Right lobe of liver (tissue), 6 donors: ENCODE data around the gene STK11. TPM values are rescaled to one million over a fixed set of nuclear protein-coding genes. Genes with fewer than 3 reads are reported as not detected.

Source experiments
- ATAC-seq, 4 donors: fragments of 200-7000 bp; cut with Tn5 transposase; one replicate each; pipeline ENCODE4 v1.9.1; 2020; ENCODE audit warnings: mild to moderate bottlenecking in 4 of 4, moderate library complexity in 4 of 4
- DNase-seq, 3 donors: peaks; one replicate each; pipeline ENCODE4 v3.0.0-alpha.2; 2020
- H3K27ac ChIP-seq, 3 donors: fragments of 200-600 bp; one replicate each; pipeline ENCODE4 v1.8.0; 2022
- H3K27me3 ChIP-seq, 2 donors: fragments of 200-600 bp; one replicate each; pipeline ENCODE4 v1.8.0; 2022
- H3K36me3 ChIP-seq, 4 donors: fragments of 200-600 bp; sonication (generic) in 1 of 4; one replicate each; pipeline versions ENCODE4 v1.5.1 to v1.8.0; 2017 to 2022; ENCODE audit warnings: control low read depth in 1 of 4
- H3K4me1 ChIP-seq, 4 donors: fragments of 200-600 bp; sonication (generic) in 1 of 4; one replicate each; pipeline versions ENCODE4 v1.5.1 to v1.8.0; 2017 to 2022; ENCODE audit warnings: control low read depth in 1 of 4
- H3K4me3 ChIP-seq, 3 donors: fragments of 200-600 bp; one replicate each; pipeline ENCODE4 v1.8.0; 2022
- H3K9me3 ChIP-seq, 4 donors: fragments of 200-600 bp; sonication (generic) in 1 of 4; one replicate each; pipeline versions ENCODE4 v1.5.1 to v1.8.0; 2017 to 2022; ENCODE audit warnings: control low read depth in 1 of 4
- POLR2A ChIP-seq: fragments of 450-650 bp; IDR thresholded peaks from one replicate; pipeline ENCODE4 v1.6.1; 2017; ENCODE audit warnings: antibody characterized with exemption, mild to moderate bottlenecking
- WGBS: methylation state at CpG from one replicate; pipeline ENCODE4 v1.1.6; 2018; ENCODE audit warnings: low coverage, low lambda C conversion rate; ENCODE audit not compliant: insufficient coverage; ENCODE audit errors: missing lambda C conversion rate; 5-methylcytosine and 5-hydroxymethylcytosine counted together
- intact Hi-C, 2 donors: fragments of 100-400 bp; cut with DNase I; formaldehyde crosslinking; loops; one replicate each; pipeline versions ENCODE4 v1.11.2 to v1.14.1; 2022
- total RNA-seq, 6 experiments: library from RNA; depleted of rRNA in 2 of 6; stranded (reverse); fragments of >200 nt in 2 of 6; fragmentation: NEBNext Ultra II Directional in 3 of 6; extraction: Animal tissue kit (Norgen Biotek cat#: 25700) in 3 of 6; gene quantifications; one replicate each; pipeline versions ENCODE4 v1.1.0 to v1.2.4, GENCODE V29; 2016 to 2023
- TF ChIP-seq, protein P1 (sequence below), 4 donors: fragments of 200-600 bp in 3 of 4; fragments of 450-650 bp in 1 of 4; IDR thresholded peaks; one replicate each; pipeline versions ENCODE4 v1.5.1 to v1.8.0; 2016 to 2022; ENCODE audit warnings: antibody characterized with exemption in 4 of 4, mild to moderate bottlenecking in 2 of 4
- donor health status: DM: no; HTN: yes; CAD: no.
- donor health status: DM: no; HTN: no; CAD: no.
- donor health status: DM: no; HTN: no; CAD: no.
- donor health status: DM: no; HTN: yes; CAD: no.
- donor health status: DM: no; HTN: yes; CAD: no.

STK11 gene
- total RNA-seq, 6 experiments from 2014 or later = 23.8 to 34.0 (median 29.5) TPM

DNA sequence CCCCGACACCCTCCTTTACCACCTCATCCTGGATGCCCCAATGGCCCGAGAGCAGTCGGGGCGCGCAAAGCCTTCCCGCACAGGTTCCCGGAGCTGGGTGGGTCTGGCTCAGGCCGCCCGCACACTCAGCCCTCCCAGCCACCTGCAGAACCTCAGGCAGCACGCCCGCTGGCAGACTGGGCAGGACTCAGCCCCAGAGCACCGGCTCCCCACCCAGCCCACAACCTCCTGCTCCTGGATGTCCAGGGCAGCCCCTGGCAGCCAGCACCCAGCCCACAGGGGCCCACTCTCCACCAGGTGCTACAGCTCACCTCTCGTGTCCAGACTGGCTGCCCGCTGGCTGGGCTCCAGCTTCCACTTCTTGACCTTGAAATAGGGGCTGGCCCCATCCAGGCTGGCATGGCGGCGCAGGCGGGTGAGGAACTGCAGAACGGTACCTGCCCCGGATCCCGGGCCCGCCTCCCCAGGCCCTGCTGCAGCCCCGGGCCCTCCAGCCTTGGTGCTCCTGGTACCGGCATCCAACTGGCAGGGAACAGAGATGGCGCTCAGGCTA, 27.6 kb downstream of the STK11 start:
- H3K36me3 ChIP-seq = no peaks in the 10 kb centered on the region
- H3K27ac ChIP-seq = no peak overlapping the region
- H3K4me3 ChIP-seq = no peak overlapping the region
- DNase-seq (no peak), ATAC-seq (no peak)
- H3K9me3 ChIP-seq = no peaks in the 10 kb centered on the region
- TF ChIP-seq, protein P1, sequence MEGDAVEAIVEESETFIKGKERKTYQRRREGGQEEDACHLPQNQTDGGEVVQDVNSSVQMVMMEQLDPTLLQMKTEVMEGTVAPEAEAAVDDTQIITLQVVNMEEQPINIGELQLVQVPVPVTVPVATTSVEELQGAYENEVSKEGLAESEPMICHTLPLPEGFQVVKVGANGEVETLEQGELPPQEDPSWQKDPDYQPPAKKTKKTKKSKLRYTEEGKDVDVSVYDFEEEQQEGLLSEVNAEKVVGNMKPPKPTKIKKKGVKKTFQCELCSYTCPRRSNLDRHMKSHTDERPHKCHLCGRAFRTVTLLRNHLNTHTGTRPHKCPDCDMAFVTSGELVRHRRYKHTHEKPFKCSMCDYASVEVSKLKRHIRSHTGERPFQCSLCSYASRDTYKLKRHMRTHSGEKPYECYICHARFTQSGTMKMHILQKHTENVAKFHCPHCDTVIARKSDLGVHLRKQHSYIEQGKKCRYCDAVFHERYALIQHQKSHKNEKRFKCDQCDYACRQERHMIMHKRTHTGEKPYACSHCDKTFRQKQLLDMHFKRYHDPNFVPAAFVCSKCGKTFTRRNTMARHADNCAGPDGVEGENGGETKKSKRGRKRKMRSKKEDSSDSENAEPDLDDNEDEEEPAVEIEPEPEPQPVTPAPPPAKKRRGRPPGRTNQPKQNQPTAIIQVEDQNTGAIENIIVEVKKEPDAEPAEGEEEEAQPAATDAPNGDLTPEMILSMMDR (IDR thresholded peaks at IDR 0.05) = no peak
- no peak for TF ChIP-seq POLR2A
- H3K4me1 ChIP-seq = peaks cover 0 to 7% (median 0%) of the 10 kb centered on the region in 4 donors
- H3K27me3 ChIP-seq = no peaks in the 10 kb centered on the region
- WGBS = no CpG with 5 or more reads among the region's 24 CpGs
- intact Hi-C loops = no loop called here

DNA sequence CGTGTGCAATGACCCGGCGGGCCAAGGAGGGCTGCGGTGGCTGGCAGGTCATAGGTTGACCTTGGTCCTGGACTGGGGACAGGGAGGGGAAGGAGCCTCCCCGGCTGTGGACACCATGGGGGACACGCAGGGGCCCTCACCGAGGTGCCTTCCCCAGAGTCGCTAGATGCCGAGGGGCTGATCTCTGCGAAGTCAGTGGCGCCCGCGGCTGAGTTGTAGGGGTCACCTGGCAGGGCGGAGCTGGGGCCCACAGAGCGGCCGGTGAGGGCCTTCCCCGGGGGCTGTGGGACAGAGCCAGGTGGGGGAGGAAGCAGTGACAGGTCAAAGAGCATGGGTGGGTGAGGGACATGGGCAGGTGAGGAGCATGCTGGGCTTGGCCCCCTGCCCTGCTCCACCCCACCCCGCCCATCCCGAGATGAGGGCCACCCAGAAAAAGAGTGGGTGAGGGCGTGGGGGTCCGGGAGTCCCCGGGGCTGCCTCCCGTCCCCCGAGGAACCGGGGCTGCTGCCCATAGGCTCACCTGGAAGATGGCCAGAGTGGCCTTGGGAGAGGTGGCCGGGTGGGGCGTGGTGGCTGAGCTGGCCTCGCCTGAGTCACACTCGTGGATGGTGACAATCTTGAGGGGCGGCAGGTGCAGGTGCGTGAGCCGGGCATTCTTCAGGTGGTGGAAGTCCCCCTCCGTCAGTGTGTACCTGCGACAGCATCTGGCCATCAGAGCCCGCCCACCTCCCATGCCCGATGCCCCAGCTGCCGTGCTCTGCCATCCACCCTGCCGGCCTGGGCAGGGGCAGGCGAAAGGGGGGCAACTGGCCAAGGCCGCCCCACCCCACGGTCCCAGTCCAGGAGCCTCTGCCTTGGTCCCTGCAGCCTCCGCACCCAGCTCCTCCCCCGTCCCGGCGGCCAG, 28.7 kb downstream of the STK11 start:
- TF ChIP-seq, protein P1 (IDR thresholded peaks at IDR 0.05) = no peak
- TF ChIP-seq POLR2A = no peak
- no peak overlapping the region for H3K27ac ChIP-seq
- no CpG with 5 or more reads among the region's 45 CpGs for WGBS
- DNase-seq = no peak
- no peaks in the 10 kb centered on the region for H3K9me3 ChIP-seq
- H3K4me3 ChIP-seq = no peak overlapping the region
- H3K4me1 ChIP-seq = peaks cover 0 to 7% (median 0%) of the 10 kb centered on the region in 4 donors
- intact Hi-C loops = no loop called here
- no peaks in the 10 kb centered on the region for H3K27me3 ChIP-seq
- H3K36me3 ChIP-seq = no peaks in the 10 kb centered on the region
- ATAC-seq = no peak

DNA sequence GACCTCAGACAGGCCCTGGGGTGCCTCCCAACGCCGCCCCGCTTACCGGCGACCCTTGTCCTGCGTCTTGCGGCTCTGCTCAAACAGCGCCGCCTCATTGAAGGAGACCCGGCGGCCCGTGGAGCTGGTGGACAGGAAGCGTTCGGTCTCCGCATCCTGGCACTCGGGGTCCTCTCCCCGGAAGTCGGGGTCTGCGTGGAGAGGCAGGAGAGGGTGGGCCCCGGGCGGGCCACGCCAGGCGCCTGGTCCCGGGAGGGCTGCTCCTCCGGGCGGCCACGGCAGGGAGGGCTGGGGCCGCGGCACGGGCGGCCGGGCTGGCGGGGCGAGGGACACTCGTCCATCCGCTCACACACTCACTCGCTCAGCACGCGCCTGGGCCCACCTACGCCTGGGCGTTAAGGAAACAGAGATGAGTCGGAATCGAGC, 29.4 kb downstream of the STK11 start:
- Histone ChIP-seq H3K36me3 (no peaks in the 10 kb centered on the region), H3K27ac (no peak overlapping the region), H3K4me3 (no peak overlapping the region), H3K9me3 (no peaks in the 10 kb centered on the region), H3K27me3 (no peaks in the 10 kb centered on the region), H3K4me1 (peaks cover 0 to 7% (median 0%) of the 10 kb centered on the region in 4 donors)
- TF ChIP-seq POLR2A = no peak
- TF ChIP-seq, protein P1 (IDR thresholded peaks at IDR 0.05) = no peak
- DNase-seq (no peak), ATAC-seq (no peak)
- 86% methylated on average over 10 of the region's 43 CpGs for WGBS
- intact Hi-C loops = no loop called here

- 100% methylated on average over 6 of the region's 39 CpGs for WGBS
- Histone ChIP-seq H3K27ac (no peak overlapping the region), H3K9me3 (no peaks in the 10 kb centered on the region), H3K27me3 (no peaks in the 10 kb centered on the region), H3K36me3 (no peaks in the 10 kb centered on the region), H3K4me3 (no peak overlapping the region), H3K4me1 (peaks cover 0 to 16% (median 3%) of the 10 kb centered on the region in 4 donors)
- ATAC-seq (no peak), DNase-seq (no peak)
- no peak for TF ChIP-seq POLR2A
- TF ChIP-seq, protein P1 (IDR thresholded peaks at IDR 0.05) = no peak
- intact Hi-C loops = no loop called here
These were observed 30.3 kb downstream of the STK11 start for GRCh38 chr19:1235625-1236538.
